GM18951 (cell line): ENCODE measurements around the gene DHRS12.

ENCODE experiments used
- POLR2A ChIP-seq: IDR thresholded peaks from 4 replicates; pipeline ENCODE4 v1.6.1; 2011; ENCODE audit warnings: mild to moderate bottlenecking; ENCODE audit not compliant: insufficient read length, insufficient read depth; ENCODE audit errors: extremely low read depth
- in situ Hi-C: fragments of 300-500 bp; cut with MboI; formaldehyde crosslinking; loops from one replicate; pipeline ENCODE4 v1.12.0; 2022; ENCODE audit warnings: low sequenced_read_pairs, mixed read lengths, inconsistent platforms; ENCODE audit not compliant: unreplicated experiment

DHRS12 gene

GRCh38 chr13:51797664-51798488 is 6.1 kb downstream of the DHRS12 start:
- TF ChIP-seq POLR2A = no peak
- in situ Hi-C loops = loop anchor here (5.0 kb wide), 1 partner anchor 356 kb away; no protein-coding TSS in a partner anchor

- no peak for TF ChIP-seq POLR2A
- in situ Hi-C loops = loop anchor here (5.0 kb wide), 1 partner anchor 354 kb away; no protein-coding TSS in a partner anchor
Measured at GRCh38 chr13:51796546-51796945, 7.4 kb downstream of the DHRS12 start.

GRCh38 chr13:51795419-51795818 is 8.5 kb downstream of the DHRS12 start:
- in situ Hi-C loops = loop anchor here (5.0 kb wide), 1 partner anchor 353 kb away; no protein-coding TSS in a partner anchor
- no peak for TF ChIP-seq POLR2A

- in situ Hi-C loops = loop anchor here (5.0 kb wide), 1 partner anchor 353 kb away; no protein-coding TSS in a partner anchor
Measured at GRCh38 chr13:51794964-51795363, 9.0 kb downstream of the DHRS12 start.

GRCh38 chr13:51793570-51794271 is 10.2 kb downstream of the DHRS12 start:
- peak; percentile 27 for TF ChIP-seq POLR2A
- in situ Hi-C loops = no loop called here

More at GRCh38 chr13:51794964-51795363, 9.0 kb downstream of the DHRS12 start:
- no peak for TF ChIP-seq POLR2A

- in situ Hi-C loops = no loop called here
- no peak for TF ChIP-seq POLR2A
Measured at GRCh38 chr13:51786425-51787265, 17.3 kb downstream of the DHRS12 start.

- TF ChIP-seq POLR2A = no peak
- in situ Hi-C loops = no loop called here
Measured at GRCh38 chr13:51785712-51786424, 18.1 kb downstream of the DHRS12 start.

- in situ Hi-C loops = no loop called here
Measured at GRCh38 chr13:51784097-51784496, 19.9 kb downstream of the DHRS12 start.

GRCh38 chr13:51783428-51784094 is 20.4 kb downstream of the DHRS12 start:
- in situ Hi-C loops = no loop called here
- no peak for TF ChIP-seq POLR2A

More at GRCh38 chr13:51784097-51784496, 19.9 kb downstream of the DHRS12 start:
- no peak for TF ChIP-seq POLR2A

- TF ChIP-seq POLR2A = no peak
- in situ Hi-C loops = no loop called here
Measured at GRCh38 chr13:51782026-51782710, 21.8 kb downstream of the DHRS12 start.
